ENCODE results near the gene LSM14A. TPM values are rescaled to one million over a fixed set of nuclear protein-coding genes. Genes with fewer than 3 reads are reported as not detected.
"Not testable (repeated sequence)": the region's sequence is repeated elsewhere in the genome, so short reads cannot be mapped to it uniquely, and the experiment has no call there.

The LSM14A gene
- total RNA-seq, 4 donors from 2014 or later: 88.2 to 152 (median 127) TPM

- no peak overlapping the region for H3K27ac ChIP-seq
- H3K27me3 ChIP-seq: no peaks in the 10 kb centered on the region
- no peaks in the 10 kb centered on the region for H3K9me3 ChIP-seq
- H3K4me1 ChIP-seq: no peaks in the 10 kb centered on the region
- TF ChIP-seq, protein P1, sequence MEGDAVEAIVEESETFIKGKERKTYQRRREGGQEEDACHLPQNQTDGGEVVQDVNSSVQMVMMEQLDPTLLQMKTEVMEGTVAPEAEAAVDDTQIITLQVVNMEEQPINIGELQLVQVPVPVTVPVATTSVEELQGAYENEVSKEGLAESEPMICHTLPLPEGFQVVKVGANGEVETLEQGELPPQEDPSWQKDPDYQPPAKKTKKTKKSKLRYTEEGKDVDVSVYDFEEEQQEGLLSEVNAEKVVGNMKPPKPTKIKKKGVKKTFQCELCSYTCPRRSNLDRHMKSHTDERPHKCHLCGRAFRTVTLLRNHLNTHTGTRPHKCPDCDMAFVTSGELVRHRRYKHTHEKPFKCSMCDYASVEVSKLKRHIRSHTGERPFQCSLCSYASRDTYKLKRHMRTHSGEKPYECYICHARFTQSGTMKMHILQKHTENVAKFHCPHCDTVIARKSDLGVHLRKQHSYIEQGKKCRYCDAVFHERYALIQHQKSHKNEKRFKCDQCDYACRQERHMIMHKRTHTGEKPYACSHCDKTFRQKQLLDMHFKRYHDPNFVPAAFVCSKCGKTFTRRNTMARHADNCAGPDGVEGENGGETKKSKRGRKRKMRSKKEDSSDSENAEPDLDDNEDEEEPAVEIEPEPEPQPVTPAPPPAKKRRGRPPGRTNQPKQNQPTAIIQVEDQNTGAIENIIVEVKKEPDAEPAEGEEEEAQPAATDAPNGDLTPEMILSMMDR (IDR thresholded peaks at IDR 0.05): no peak
- no peak for TF ChIP-seq POLR2A (IDR thresholded peaks at IDR 0.05)
- no peaks in the 10 kb centered on the region for H3K36me3 ChIP-seq
- no peak overlapping the region for H3K4me3 ChIP-seq
- no peak for DNase-seq
Measured at GRCh38 chr19:34131100-34131499, 41.2 kb upstream of the LSM14A start.

DNA sequence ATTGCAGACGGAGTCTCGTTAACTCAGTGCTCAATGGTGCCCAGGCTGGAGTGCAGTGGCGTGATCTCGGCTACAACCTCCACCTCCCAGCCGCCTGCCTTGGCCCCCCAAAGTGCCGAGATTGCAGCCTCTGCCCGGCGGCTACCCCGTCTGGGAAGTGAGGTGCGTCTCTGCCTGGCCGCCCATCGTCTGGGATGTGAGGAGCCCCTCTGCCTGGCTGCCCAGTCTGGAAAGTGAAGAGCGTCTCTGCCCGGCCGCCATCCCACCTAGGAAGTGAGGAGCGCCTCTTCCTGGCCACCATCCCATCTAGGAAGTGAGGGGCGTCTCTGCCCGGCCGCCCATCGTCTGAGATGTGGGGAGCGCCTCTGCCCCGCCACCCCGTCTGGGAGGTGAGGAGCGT lies 40.2 kb upstream of the LSM14A start:
- not testable (repeated sequence) for H3K27me3 ChIP-seq, H3K9me3 ChIP-seq, DNase-seq, H3K4me1 ChIP-seq, H3K27ac ChIP-seq, H3K36me3 ChIP-seq, H3K4me3 ChIP-seq

DNA sequence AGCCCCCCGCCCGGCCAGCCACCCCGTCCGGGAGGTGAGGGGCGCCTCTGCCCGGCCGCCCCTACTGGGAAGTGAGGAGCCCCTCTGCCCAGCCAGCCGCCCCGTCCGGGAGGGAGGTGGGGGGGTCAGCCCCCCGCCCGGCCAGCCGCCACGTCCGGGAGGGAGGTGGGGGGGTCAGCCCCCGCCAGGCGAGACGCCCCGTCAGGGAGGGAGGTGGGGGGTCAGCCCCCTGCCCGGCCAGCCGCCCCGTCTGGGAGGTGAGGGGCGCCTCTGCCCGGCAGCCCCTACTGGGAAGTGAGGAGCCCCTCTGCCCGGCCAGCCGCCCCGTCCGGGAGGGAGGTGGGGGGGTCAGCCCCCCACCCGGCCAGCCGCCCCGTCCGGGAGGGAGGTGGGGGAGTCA lies 39.6 kb upstream of the LSM14A start:
- not testable (repeated sequence) for H3K9me3 ChIP-seq, H3K4me3 ChIP-seq, DNase-seq, H3K4me1 ChIP-seq, H3K27ac ChIP-seq, H3K27me3 ChIP-seq, H3K36me3 ChIP-seq

DNA sequence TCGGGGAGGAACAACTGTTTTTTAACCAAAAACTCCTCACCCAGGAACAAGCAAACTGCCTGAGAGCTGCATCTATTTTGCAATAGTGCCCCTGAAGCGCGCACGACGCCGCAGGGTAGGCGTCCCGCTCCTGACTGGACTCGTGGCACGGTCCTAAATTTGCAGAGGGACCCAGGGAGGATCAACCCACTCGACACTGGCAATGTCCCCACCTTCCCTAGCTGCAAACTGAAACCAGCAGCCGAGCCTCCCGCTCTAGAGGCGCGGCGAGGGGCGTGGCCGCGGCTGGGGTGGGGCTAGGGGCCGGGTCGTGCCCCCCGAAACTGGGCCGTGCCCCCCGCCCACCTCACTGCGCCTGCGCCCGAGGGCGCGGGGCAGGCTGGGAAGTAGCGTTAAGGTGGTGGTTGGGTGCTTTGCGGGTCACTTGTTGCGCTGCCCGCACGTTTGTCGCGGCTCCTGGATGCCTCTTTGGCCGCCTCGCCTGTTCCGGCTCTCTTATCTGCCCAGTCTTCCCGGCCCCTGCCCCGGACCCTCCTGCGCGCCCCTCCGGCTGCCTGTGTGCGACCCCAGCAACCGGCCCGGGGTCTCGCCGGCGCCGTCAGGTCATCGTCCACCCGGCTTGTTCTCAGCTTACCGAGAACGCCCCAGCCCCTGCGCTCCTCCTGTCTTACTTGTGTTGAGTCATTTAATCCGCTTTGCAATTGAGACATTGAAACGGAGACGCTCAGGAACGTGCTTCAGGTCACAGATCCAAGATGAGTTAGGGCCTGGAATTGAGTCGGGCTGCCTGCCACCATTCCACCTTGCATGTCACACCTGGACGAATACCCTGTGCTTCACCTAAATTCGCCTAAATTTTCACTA lies 37.9 kb upstream of the LSM14A start:
- peak; percentile 32 to 62 for TF ChIP-seq POLR2A (IDR thresholded peaks at IDR 0.05)
- TF ChIP-seq, protein P1 (IDR thresholded peaks at IDR 0.05): no peak
- H3K27me3 ChIP-seq: no peaks in the 10 kb centered on the region
- peak overlapping the region; percentile 48 to 76 (median 59) for H3K4me3 ChIP-seq
- no peaks in the 10 kb centered on the region for H3K36me3 ChIP-seq
- no peaks in the 10 kb centered on the region for H3K4me1 ChIP-seq
- H3K9me3 ChIP-seq: no peaks in the 10 kb centered on the region
- peak; percentile 83 to 95 (median 89) for DNase-seq
- H3K27ac ChIP-seq: peak overlapping the region; percentile 76 to 88 (median 82)

DNA sequence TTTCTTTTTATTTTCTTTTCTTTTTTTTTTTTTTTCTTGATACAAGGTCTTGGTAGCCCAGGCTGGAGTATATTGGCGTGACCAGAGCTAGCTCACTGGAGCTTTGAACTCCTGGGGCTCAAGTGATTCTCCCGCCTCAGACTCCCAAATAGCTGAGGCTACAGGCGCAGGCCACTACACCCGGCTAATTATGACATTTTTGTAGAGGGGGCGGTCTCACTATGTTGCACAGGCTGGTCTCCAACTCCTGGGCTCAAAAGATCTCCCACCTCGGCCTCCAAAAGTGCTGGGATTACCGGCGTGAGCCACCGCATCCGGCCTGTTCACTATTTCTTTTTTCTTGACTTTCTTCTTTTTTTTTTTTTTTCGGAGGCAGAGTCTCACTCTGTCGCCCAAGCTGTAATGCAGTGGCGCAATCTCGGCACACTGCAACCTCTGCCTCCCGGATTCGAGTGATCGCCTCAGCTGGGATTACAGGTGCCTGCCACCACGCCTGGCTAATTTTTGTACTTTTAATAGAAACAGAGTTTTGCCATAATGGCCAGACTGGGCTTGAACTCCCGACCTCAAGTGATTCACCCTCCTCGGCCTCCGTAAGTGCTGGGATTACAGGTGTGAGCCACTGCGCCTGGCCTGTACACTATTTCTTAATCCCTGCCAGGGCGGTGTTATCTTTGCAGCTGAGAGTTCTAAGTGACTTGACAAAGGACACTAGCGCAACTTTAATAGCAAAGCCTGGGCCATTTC lies 37.1 kb upstream of the LSM14A start:
- no peak for DNase-seq
- TF ChIP-seq, protein P1 (IDR thresholded peaks at IDR 0.05): no peak
- TF ChIP-seq POLR2A (IDR thresholded peaks at IDR 0.05): no peak
- H3K4me3 ChIP-seq: peak overlapping the region; percentile 48 to 76 (median 59)
- no peaks in the 10 kb centered on the region for H3K9me3 ChIP-seq
- no peaks in the 10 kb centered on the region for H3K27me3 ChIP-seq
- peak overlapping the region in 2 of 4 donors; percentile 82 to 83 for H3K27ac ChIP-seq
- no peaks in the 10 kb centered on the region for H3K36me3 ChIP-seq
- no peaks in the 10 kb centered on the region for H3K4me1 ChIP-seq

- no peak overlapping the region for H3K4me3 ChIP-seq
- no peaks in the 10 kb centered on the region for H3K4me1 ChIP-seq
- H3K27ac ChIP-seq: no peak overlapping the region
- no peaks in the 10 kb centered on the region for H3K27me3 ChIP-seq
- H3K9me3 ChIP-seq: no peaks in the 10 kb centered on the region
- no peaks in the 10 kb centered on the region for H3K36me3 ChIP-seq
- TF ChIP-seq, protein P1 (IDR thresholded peaks at IDR 0.05): no peak
- no peak for TF ChIP-seq POLR2A (IDR thresholded peaks at IDR 0.05)
- DNase-seq: no peak
Measured at GRCh38 chr19:34135821-34136611, 36.3 kb upstream of the LSM14A start.

Data from Peyer's patch (tissue), 4 donors.